Calu3 (cell line): Measurements from ENCODE around the gene SLC25A43. TPM values are rescaled to one million over a fixed set of nuclear protein-coding genes. Genes with fewer than 3 reads are reported as not detected.
"Not testable (repeated sequence)": the region's sequence is repeated elsewhere in the genome, so short reads cannot be mapped to it uniquely, and the experiment has no call there.

Experiments
- BruUV-seq: library from RNA; stranded (reverse); fragments of 400-500 nt; replicated peaks from 2 replicates; lab custom pipeline; 2021; lab: Mats Ljungman, UMichigan
- CTCF ChIA-PET: fragments of 300-600 bp; sonication (Branson Sonifier 250); formaldehyde crosslinking; loops from one replicate; lab custom pipeline; 2022; ENCODE audit warnings: antibody characterized with exemption; lab: Charles Lee
- DNase-seq: peaks from one replicate; pipeline ENCODE4 v3.0.0; 2022
- H3K27ac Mint-ChIP-seq: one replicate; pipeline ENCODE4 v1.8.0; 2022; ENCODE audit warnings: mixed read lengths; ENCODE audit not compliant: unreplicated experiment
- H3K27me3 Mint-ChIP-seq: one replicate; pipeline ENCODE4 v1.8.0; 2022; ENCODE audit warnings: mixed read lengths; ENCODE audit not compliant: unreplicated experiment
- H3K36me3 Mint-ChIP-seq: one replicate; pipeline ENCODE4 v1.8.0; 2022; ENCODE audit warnings: mild to moderate bottlenecking, moderate library complexity, mixed read lengths; ENCODE audit not compliant: insufficient read depth, unreplicated experiment
- H3K4me1 Mint-ChIP-seq: one replicate; pipeline ENCODE4 v1.8.0; 2022; ENCODE audit warnings: mild to moderate bottlenecking, low read depth, mixed read lengths; ENCODE audit not compliant: unreplicated experiment
- H3K4me3 Mint-ChIP-seq: one replicate; pipeline ENCODE4 v1.8.0; 2022; ENCODE audit warnings: mild to moderate bottlenecking, low read depth, moderate library complexity, mixed read lengths; ENCODE audit not compliant: unreplicated experiment
- H3K9me3 Mint-ChIP-seq: one replicate; pipeline ENCODE4 v1.8.0; 2022; ENCODE audit warnings: low read depth, mixed read lengths; ENCODE audit not compliant: unreplicated experiment
- CTCF ChIP-seq: fragments of 200-600 bp; IDR thresholded peaks from one replicate; pipeline ENCODE4 v1.8.0; 2022; ENCODE audit warnings: antibody characterized with exemption; ENCODE audit not compliant: unreplicated experiment
- intact Hi-C: fragments of 100-400 bp; cut with micrococcal nuclease; formaldehyde crosslinking; loops from one replicate; pipeline ENCODE4 v1.10.0; 2022; ENCODE audit not compliant: unreplicated experiment
- total RNA-seq: library from RNA; stranded (reverse); gene quantifications from 2 replicates; pipeline ENCODE4 v1.2.3, GENCODE V29; 2022

Gene SLC25A43
- total RNA-seq, 1 experiment from 2014 or later: 15.5 TPM

DNA sequence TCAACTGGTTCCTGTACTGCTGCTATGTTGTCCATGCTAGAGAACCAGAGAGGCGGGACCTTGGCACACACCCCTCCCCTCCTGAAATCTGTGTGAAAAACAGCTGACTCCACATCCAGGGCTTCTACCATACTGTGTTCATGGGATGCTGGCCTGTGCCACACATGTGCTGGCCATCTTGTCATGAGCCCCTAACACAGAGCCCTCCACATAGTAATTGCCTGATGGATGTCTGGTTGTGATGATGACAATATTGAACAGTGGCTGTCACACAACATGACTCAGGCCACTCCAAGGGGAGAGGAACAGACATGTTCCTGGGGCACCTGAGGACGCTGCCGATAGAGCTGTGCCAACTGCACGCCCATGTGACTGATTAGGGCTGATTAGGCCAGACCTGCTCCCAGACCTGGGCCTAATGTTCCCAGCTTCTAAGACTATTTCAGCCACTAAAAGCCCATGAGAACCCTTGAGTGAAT lies 82.2 kb downstream of the SLC25A43 start:
- CTCF ChIA-PET: interaction anchor here (0.9 to 1.2 kb wide), 2 partner anchors 13 to 31 kb away, joined by 4 to 6 read pairs; partner anchors contain the start of gene SLC25A5
- TF ChIP-seq CTCF: no peak
- no TSS peak for BruUV-seq
- peaks cover 6% of the 10 kb centered on the region for H3K36me3 Mint-ChIP-seq
- intact Hi-C loops: no loop called here
- no peak overlapping the region for H3K27ac Mint-ChIP-seq
- H3K4me3 Mint-ChIP-seq: no peak overlapping the region
- no peaks in the 10 kb centered on the region for H3K9me3 Mint-ChIP-seq
- H3K4me1 Mint-ChIP-seq: peaks cover 19% of the 10 kb centered on the region
- no peaks in the 10 kb centered on the region for H3K27me3 Mint-ChIP-seq
- DNase-seq: peak; percentile 46

GRCh38 chrX:119482041-119482440 lies 82.9 kb downstream of the SLC25A43 start:
- Mint-ChIP-seq H3K27ac (no peak overlapping the region), H3K4me1 (peaks cover 14% of the 10 kb centered on the region), H3K36me3 (peaks cover 6% of the 10 kb centered on the region)

DNA sequence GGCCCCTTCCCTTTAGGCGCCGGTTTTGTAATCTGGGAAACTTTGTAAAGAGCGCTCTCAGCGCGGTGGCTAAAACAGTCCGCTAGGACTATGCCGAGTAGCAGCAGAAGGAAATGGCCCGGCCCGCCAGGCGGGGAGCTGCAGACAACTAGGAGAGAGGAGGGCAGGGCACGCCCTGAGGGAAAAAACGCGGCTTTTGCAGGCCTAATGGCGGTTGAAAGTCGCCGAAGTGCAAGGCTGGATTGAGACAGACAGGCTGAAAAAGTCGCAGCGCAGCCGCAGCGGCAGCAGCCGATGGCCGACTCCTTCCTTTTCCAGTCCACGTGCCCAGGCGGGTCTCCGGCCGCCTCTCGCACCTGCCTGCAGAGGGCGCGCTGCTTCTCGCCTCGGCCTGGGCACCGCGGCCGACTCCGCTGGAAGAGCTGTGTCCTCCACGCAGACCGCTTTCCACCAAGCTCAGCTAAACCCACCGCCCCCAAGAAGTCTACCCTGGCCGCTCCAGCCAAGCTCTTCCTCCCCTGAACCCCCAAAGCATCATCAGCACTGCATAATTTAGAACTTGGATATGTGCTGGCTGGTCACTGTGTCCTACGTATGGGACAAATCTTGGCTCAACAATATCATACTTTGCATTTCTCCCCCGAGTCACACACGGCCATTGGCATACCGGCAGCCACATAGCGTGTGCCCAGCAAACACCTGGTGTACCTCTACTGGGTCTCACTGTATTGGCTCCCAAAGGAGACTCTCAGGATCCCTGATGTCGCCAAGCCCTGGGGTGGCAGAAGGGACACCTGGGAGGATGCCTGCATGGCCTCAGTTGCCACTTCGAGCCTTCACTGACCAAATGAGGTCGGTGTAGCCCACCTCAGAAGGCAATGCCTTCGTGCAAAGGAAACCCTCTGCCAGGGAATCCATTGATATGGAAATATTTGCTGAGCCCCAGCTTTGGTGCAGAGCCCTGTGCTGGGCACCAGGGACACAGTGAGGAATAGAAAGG lies 83.6 kb downstream of the SLC25A43 start:
- CTCF ChIA-PET: interaction anchor here (0.6 to 2.3 kb wide), 5 partner anchors 9 to 404 kb away, joined by 3 to 17 read pairs (median 5); no protein-coding TSS in a partner anchor
- TF ChIP-seq CTCF: peak; percentile 48
- no TSS peak for BruUV-seq
- H3K9me3 Mint-ChIP-seq: no peaks in the 10 kb centered on the region
- H3K4me3 Mint-ChIP-seq: peak overlapping the region; percentile 61
- no peaks in the 10 kb centered on the region for H3K27me3 Mint-ChIP-seq
- intact Hi-C loops: no loop called here
- DNase-seq: peak; percentile 80
- H3K27ac Mint-ChIP-seq: no peak overlapping the region
- H3K36me3 Mint-ChIP-seq: peaks cover 6% of the 10 kb centered on the region
- H3K4me1 Mint-ChIP-seq: peaks cover 7% of the 10 kb centered on the region

More at GRCh38 chrX:119482041-119482440, 82.9 kb downstream of the SLC25A43 start:
- no TSS peak for BruUV-seq
- Mint-ChIP-seq H3K9me3 (no peaks in the 10 kb centered on the region), H3K27me3 (no peaks in the 10 kb centered on the region), H3K4me3 (peak overlapping the region; percentile 61)
- intact Hi-C loops: no loop called here
- no peak for TF ChIP-seq CTCF
- CTCF ChIA-PET: interaction anchor here (0.9 to 2.3 kb wide), 5 partner anchors 8 to 30 kb away, joined by 4 to 17 read pairs (median 6); partner anchors contain the start of gene SLC25A5
- DNase-seq: no peak

- Mint-ChIP-seq H3K9me3 (no peaks in the 10 kb centered on the region), H3K27me3 (no peaks in the 10 kb centered on the region), H3K27ac (no peak overlapping the region), H3K4me1 (no peaks in the 10 kb centered on the region), H3K4me3 (no peak overlapping the region), H3K36me3 (peaks cover 6% of the 10 kb centered on the region)
- no TSS peak for BruUV-seq
- no peak for TF ChIP-seq CTCF
- CTCF ChIA-PET: interaction anchor here (1.5 kb wide), 1 partner anchor 16 kb away, joined by 3 read pairs; no protein-coding TSS in a partner anchor
- intact Hi-C loops: no loop called here
- DNase-seq: no peak
Observed at GRCh38 chrX:119486745-119487144, 87.6 kb downstream of the SLC25A43 start.

- intact Hi-C loops: loop anchor here (1.0 kb wide), 1 partner anchor 25 kb away; no protein-coding TSS in a partner anchor
- BruUV-seq, H3K9me3 Mint-ChIP-seq, DNase-seq, H3K4me3 Mint-ChIP-seq, H3K27me3 Mint-ChIP-seq, H3K27ac Mint-ChIP-seq, H3K4me1 Mint-ChIP-seq, H3K36me3 Mint-ChIP-seq: not testable (repeated sequence)
- CTCF ChIA-PET: interaction anchor here (1.5 to 4.7 kb wide), 2 partner anchors 15 to 25 kb away, joined by 3 to 32 read pairs; no protein-coding TSS in a partner anchor
Observed at GRCh38 chrX:119487766-119488165, 88.6 kb downstream of the SLC25A43 start.
